Measurements from ENCODE around the gene NR2E1. TPM values are rescaled to one million over a fixed set of nuclear protein-coding genes. Genes with fewer than 3 reads are reported as not detected.

The NR2E1 gene
- polyA plus RNA-seq, 1 of the 3 experiments (the other 2 are of a cell fraction) = not detected

DNA sequence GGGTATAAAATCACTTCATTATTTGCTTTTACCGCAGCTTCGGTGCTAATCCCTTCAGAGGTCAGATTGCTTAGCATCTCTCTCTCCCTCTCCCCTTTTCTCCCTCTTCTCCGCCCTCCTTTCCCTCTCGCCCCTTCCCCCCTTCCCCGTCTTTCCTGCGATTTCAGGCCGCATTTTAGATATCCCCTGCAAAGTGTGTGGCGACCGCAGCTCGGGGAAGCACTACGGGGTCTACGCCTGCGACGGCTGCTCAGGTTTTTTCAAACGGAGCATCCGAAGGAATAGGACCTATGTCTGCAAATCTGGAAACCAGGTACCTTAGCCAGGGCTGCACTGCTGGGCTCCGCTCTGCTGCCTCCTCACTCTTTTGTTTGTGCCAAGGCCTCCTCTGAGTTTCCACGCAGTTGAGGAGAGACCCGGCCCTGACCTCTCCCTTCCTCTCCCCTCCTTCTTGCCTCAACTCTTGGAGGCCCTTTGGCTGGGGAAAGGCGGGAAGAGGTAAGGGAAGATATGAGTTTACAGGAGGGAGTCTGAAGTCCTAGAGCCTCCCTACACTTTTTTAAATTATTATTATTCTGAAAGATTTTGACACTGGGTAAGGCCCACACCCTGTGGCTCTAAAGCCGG lies 5.6 kb downstream of the NR2E1 start:
- Histone ChIP-seq H3K79me2 (ENCODE audit: insufficient read depth) (no peaks in the 10 kb centered on the region), H3K9me2 (no peaks in the 10 kb centered on the region), H3K9ac (no peak overlapping the region), H3F3A (replicated peaks; ENCODE audit: insufficient read depth) (no peaks in the 10 kb centered on the region), H3K4me3 (ENCODE audit: low read depth in 2 of 2, low read length in 1 of 2) (no peak overlapping the region), H3K9me3 (no peaks in the 10 kb centered on the region), H3K4me2 (no peak overlapping the region), H3K4me1 (ENCODE audit: control insufficient read depth in 1 of 2, insufficient read depth in 2 of 2, low read depth in 1 of 2, low read length in 1 of 2) (no peaks in the 10 kb centered on the region), H3K27me3 (ENCODE audit: insufficient read depth) (peaks cover 8% of the 10 kb centered on the region; the same call in 1 of the 2 replicates), H3K36me3 (replicated peaks in 1 of 2; ENCODE audit: control insufficient read depth in 1 of 2, insufficient read depth in 2 of 2, low read length in 1 of 2) (no peaks in the 10 kb centered on the region), H2AFZ (ENCODE audit: low read depth) (no peak overlapping the region), H3K27ac (ENCODE audit: low read depth in 2 of 2, low read length in 1 of 2) (no peak overlapping the region), H4K20me1 (ENCODE audit: insufficient read depth) (no peaks in the 10 kb centered on the region)
- 83% methylated on average over 21 of the region's 21 CpGs for WGBS (ENCODE audit: low lambda C conversion rate)
- no peak for DNase-seq
- CTCF ChIA-PET = no interaction called here
- TF ChIP-seq, protein P1, sequence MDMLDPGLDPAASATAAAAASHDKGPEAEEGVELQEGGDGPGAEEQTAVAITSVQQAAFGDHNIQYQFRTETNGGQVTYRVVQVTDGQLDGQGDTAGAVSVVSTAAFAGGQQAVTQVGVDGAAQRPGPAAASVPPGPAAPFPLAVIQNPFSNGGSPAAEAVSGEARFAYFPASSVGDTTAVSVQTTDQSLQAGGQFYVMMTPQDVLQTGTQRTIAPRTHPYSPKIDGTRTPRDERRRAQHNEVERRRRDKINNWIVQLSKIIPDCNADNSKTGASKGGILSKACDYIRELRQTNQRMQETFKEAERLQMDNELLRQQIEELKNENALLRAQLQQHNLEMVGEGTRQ (IDR thresholded peaks at IDR 0.05; ENCODE audit: borderline replicate concordance, low read depth, low read length) = no peak
- TF ChIP-seq FOXM1 (IDR thresholded peaks at IDR 0.05; ENCODE audit: low read depth) (no peak), MEF2A (IDR thresholded peaks at IDR 0.05; ENCODE audit: borderline replicate concordance, low read depth) (no peak), RXRA (IDR thresholded peaks at IDR 0.05; ENCODE audit: borderline replicate concordance, low read depth) (no peak), NRF1 (IDR thresholded peaks at IDR 0.05; ENCODE audit: low read depth, low read length) (no peak), RAD21 (IDR thresholded peaks at IDR 0.05; ENCODE audit: low read length) (no peak), NFIC (IDR thresholded peaks at IDR 0.05; ENCODE audit: borderline replicate concordance) (no peak), GABPA (IDR thresholded peaks at IDR 0.05; ENCODE audit: low read depth) (no peak), EP300 (IDR thresholded peaks at IDR 0.05; ENCODE audit: borderline replicate concordance in 1 of 2, low read depth in 1 of 2, low read length in 1 of 2) (no peak)
- POLR2A ChIA-PET = no interaction called here

DNA sequence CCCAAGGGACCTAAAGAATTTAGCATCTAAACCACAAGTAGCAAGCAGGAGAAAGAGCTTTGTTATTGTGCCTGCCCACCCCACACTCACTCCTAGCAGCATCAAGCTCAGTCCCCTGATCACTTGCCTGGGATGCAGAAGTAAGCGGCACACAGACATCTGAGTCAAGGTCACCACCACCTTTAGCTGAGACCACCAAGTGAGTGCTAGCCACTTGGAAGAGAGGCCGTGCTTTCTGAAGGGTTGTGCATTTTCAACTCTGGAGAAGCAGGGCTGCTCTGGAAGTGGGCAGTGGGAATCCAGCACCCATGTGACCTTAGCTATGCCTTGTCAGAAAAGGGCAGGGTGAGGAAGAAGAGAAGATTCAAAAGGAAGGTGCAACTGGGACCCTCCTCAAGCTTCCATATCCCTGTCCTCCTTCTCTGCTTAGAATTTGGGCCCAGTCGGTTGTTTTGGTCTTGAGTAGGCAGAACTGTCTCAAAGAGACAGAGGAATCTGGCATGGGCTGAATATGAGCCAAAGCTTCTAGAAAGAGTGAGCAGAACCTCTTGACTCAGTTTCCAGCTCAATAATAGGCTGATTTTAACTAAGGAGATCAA lies 6.2 kb downstream of the NR2E1 start:
- H3K9ac ChIP-seq = no peak overlapping the region
- POLR2A ChIA-PET = no interaction called here
- WGBS (ENCODE audit: low lambda C conversion rate) = 78% methylated on average over 2 of the region's 3 CpGs
- H2AFZ ChIP-seq (ENCODE audit: low read depth) = no peak overlapping the region
- H3K4me1 ChIP-seq (ENCODE audit: control insufficient read depth in 1 of 2, insufficient read depth in 2 of 2, low read depth in 1 of 2, low read length in 1 of 2) = no peaks in the 10 kb centered on the region
- H4K20me1 ChIP-seq (ENCODE audit: insufficient read depth) = no peaks in the 10 kb centered on the region
- H3K9me3 ChIP-seq = no peaks in the 10 kb centered on the region
- no peak for DNase-seq
- TF ChIP-seq JUND (IDR thresholded peaks at IDR 0.05) = no peak
- no peak for TF ChIP-seq MEF2A (IDR thresholded peaks at IDR 0.05; ENCODE audit: borderline replicate concordance, low read depth)
- TF ChIP-seq, protein P2, sequence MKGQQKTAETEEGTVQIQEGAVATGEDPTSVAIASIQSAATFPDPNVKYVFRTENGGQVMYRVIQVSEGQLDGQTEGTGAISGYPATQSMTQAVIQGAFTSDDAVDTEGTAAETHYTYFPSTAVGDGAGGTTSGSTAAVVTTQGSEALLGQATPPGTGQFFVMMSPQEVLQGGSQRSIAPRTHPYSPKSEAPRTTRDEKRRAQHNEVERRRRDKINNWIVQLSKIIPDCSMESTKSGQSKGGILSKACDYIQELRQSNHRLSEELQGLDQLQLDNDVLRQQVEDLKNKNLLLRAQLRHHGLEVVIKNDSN (IDR thresholded peaks at IDR 0.05; ENCODE audit: borderline replicate concordance, low read depth) = no peak
- no peak for TF ChIP-seq RFX5 (IDR thresholded peaks at IDR 0.05; ENCODE audit: low read length)
- no peak for TF ChIP-seq TAF1 (IDR thresholded peaks at IDR 0.05; ENCODE audit: borderline replicate concordance, low read depth, low read length)
- TF ChIP-seq SIN3A (IDR thresholded peaks at IDR 0.05; ENCODE audit: borderline replicate concordance, low read depth, low read length) = no peak
- TF ChIP-seq, protein P3, sequence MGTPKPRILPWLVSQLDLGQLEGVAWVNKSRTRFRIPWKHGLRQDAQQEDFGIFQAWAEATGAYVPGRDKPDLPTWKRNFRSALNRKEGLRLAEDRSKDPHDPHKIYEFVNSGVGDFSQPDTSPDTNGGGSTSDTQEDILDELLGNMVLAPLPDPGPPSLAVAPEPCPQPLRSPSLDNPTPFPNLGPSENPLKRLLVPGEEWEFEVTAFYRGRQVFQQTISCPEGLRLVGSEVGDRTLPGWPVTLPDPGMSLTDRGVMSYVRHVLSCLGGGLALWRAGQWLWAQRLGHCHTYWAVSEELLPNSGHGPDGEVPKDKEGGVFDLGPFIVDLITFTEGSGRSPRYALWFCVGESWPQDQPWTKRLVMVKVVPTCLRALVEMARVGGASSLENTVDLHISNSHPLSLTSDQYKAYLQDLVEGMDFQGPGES (IDR thresholded peaks at IDR 0.05; ENCODE audit: low read depth, low read length) = no peak
- no peak for TF ChIP-seq RCOR1 (IDR thresholded peaks at IDR 0.05; ENCODE audit: low read length)
- no peak for TF ChIP-seq FOSL2 (IDR thresholded peaks at IDR 0.05; ENCODE audit: borderline replicate concordance, low read depth)
- TF ChIP-seq NRF1 (IDR thresholded peaks at IDR 0.05; ENCODE audit: low read depth, low read length) = no peak
- TF ChIP-seq, protein P1 (IDR thresholded peaks at IDR 0.05; ENCODE audit: borderline replicate concordance, low read depth, low read length) = no peak
- TF ChIP-seq, protein P4, sequence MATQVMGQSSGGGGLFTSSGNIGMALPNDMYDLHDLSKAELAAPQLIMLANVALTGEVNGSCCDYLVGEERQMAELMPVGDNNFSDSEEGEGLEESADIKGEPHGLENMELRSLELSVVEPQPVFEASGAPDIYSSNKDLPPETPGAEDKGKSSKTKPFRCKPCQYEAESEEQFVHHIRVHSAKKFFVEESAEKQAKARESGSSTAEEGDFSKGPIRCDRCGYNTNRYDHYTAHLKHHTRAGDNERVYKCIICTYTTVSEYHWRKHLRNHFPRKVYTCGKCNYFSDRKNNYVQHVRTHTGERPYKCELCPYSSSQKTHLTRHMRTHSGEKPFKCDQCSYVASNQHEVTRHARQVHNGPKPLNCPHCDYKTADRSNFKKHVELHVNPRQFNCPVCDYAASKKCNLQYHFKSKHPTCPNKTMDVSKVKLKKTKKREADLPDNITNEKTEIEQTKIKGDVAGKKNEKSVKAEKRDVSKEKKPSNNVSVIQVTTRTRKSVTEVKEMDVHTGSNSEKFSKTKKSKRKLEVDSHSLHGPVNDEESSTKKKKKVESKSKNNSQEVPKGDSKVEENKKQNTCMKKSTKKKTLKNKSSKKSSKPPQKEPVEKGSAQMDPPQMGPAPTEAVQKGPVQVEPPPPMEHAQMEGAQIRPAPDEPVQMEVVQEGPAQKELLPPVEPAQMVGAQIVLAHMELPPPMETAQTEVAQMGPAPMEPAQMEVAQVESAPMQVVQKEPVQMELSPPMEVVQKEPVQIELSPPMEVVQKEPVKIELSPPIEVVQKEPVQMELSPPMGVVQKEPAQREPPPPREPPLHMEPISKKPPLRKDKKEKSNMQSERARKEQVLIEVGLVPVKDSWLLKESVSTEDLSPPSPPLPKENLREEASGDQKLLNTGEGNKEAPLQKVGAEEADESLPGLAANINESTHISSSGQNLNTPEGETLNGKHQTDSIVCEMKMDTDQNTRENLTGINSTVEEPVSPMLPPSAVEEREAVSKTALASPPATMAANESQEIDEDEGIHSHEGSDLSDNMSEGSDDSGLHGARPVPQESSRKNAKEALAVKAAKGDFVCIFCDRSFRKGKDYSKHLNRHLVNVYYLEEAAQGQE (IDR thresholded peaks at IDR 0.05; ENCODE audit: low read depth, low read length) = no peak
- TF ChIP-seq NFIC (IDR thresholded peaks at IDR 0.05; ENCODE audit: borderline replicate concordance) = no peak
- TF ChIP-seq, protein P5, sequence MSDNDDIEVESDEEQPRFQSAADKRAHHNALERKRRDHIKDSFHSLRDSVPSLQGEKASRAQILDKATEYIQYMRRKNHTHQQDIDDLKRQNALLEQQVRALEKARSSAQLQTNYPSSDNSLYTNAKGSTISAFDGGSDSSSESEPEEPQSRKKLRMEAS (IDR thresholded peaks at IDR 0.05; ENCODE audit: low read depth) = no peak
- H3K4me2 ChIP-seq = no peak overlapping the region
- H3K4me3 ChIP-seq (ENCODE audit: low read depth in 2 of 2, low read length in 1 of 2) = no peak overlapping the region
- H3K9me2 ChIP-seq = no peaks in the 10 kb centered on the region
- H3F3A ChIP-seq (replicated peaks; ENCODE audit: insufficient read depth) = no peaks in the 10 kb centered on the region
- H3K79me2 ChIP-seq (ENCODE audit: insufficient read depth) = no peaks in the 10 kb centered on the region
- peaks cover 2% of the 10 kb centered on the region; the same call in 1 of the 2 replicates for H3K27me3 ChIP-seq (ENCODE audit: insufficient read depth)
- CTCF ChIA-PET = no interaction called here
- no peak overlapping the region for H3K27ac ChIP-seq (ENCODE audit: low read depth in 2 of 2, low read length in 1 of 2)
- H3K36me3 ChIP-seq (replicated peaks in 1 of 2; ENCODE audit: control insufficient read depth in 1 of 2, insufficient read depth in 2 of 2, low read length in 1 of 2) = no peaks in the 10 kb centered on the region
